Measurements from ENCODE around the gene SLC25A12.
"Not testable (repeated sequence)": the region's sequence is repeated elsewhere in the genome, so short reads cannot be mapped to it uniquely, and the experiment has no call there.

SLC25A12 gene

DNA sequence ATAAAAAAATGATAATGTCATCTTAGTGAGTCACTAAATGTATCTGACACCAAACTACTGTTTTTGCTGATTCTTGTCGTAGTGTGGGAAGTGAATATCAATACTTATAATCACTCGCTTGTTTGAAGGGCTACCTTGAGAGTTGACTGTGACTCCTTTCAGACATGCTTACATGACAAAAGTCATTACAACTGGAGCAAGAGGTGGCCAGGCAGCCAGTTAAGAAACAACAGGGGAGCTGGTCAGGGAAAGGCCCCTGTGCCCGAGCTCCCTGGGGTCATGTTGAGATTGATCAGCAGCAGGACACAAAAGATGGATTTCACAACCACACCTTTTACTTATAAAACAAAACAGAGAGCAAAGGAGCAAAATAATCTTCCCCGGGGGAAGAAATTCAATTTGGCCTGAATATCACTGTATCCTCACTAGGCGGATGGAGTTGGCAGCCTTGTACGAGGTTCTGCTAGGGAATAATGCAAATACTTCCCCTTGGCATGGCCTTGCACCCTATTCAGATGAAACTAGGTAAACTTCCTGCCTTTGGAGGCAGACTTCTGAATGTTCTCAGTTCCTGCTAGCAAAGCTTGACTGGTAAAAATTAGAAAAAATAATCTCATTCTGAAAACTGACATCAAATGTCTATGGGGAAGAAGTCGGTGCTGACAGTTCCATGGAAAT, 105.6 kb downstream of the SLC25A12 start:
- no peak for DNase-seq

DNA sequence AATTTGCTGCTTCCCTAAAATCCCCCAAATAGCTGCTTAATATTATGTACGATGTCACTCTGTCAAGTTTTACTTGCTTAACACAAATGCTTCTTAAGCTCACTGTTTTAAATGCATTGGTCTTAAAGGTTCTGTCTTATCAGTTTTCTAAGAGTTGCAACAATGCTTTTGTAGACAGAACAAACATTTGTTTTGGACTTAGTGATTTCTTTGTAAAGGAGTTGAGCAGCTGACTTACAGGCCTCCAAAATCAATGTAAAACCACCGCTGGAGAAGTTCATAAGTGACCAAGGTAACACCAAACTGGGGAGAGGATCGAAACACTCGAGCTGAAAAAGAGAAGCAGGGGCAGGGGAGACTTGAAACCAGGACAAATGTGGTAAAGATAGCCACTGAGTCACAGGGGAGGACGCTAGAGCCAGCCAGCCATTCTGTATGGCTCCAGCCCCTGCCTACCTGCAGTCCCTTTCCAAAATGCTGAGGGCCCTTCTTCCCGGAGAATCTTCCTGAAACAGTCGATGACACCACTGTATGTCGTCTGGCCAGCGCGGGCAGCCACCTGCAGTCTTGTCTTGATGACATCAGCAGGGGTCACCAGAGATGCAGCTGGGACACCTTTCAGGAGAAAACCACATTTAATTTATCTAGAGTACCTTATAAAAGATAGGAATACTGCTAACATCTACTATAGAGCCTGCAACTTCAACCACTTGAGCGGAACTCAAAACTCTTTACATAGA, 106.5 kb downstream of the SLC25A12 start:
- no peak for DNase-seq

DNA sequence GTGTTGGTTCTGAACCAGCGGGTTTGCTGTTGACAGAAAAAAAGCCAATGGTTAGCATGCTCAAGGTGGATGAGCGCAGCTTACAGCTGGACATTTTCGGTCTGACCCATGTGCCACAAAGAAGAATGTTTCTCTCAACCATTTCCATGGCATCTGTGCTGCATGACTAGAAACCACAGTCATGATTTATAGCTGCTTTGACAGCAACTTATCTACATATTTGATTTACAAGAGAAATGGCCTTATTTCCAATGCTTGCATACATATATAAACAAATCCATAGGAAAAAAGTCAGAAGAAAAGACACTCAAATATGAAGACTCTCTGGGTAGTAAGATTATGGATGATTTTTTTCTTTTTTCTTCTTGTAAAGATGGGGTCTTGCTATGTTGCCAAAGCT, 108.6 kb downstream of the SLC25A12 start:
- DNase-seq: no peak

DNA sequence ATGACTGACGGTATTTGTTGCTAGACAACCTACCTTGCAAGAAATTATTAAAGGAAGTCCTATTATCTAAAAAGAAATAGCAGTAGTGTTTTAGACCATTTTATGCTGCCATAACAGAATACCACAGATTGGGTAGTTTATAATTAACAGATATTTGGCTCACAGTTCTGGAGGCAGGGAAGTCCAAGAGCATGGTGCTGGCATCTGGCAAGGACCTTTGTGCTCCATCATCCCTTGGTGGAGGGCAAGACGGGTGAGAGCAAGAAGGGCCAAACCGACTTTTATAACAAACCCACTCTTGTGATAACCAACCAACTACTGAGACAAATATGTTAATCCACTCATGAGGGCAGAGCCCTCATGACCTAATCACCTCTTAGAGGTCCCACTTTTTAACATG, 115.5 kb downstream of the SLC25A12 start:
- no peak for DNase-seq

DNA sequence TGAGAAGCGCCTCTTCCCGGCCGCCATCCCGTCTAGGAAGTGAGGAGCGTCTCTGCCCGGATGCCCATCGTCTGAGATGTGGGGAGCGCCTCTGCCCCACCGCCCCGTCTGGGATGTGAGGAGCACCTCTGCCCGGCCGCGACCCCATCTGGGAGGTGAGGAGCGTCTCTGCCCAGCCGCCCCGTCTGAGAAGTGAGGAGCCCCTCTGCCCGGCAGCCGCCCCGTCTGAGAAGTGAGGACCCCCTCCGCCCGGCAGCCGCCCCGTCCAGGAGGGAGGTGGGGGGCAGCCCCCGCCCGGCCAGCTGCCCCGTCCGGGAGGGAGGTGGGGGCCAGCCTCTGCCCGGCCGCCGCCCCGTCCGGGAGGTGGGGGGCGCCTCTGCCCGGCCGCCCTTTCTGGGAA, 119.5 kb downstream of the SLC25A12 start:
- DNase-seq: not testable (repeated sequence)

DNA sequence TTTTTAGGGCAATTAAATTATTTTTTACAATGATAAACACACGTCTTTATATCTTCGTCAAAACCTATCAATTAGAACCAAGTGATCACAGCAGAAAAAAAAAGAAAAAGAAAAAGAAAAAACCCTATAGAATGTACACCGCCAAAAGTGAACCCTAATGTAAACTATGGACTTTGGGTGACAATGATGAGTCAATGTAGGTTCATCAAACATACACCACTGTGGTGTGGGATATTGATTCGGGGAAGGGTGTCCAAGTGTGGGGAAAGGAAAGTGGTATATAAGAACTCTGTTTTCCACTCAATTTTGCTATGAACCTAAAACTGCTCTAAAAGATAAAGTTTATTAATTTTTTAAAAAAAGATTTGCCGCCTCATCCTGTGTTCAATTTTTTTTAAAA, 121.7 kb downstream of the SLC25A12 start:
- DNase-seq: no peak

DNA sequence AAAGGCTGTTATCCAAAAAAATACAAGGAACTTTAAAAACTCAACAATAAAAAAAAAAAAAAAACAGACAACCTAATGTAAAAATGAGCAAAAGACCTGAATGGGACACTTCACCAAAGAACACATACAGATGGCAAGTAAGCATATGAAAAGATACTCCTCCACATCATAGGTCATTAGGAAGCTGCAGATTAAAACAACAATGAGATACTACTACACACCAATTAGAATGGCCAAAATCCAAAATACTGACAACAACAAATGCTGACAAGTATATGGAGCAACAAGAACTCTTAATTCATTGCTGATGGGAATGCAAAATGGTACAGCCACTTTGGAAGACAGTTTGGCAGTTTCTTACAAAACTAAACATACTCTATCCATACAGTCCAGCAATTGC, 122.6 kb downstream of the SLC25A12 start:
- no peak for DNase-seq

DNA sequence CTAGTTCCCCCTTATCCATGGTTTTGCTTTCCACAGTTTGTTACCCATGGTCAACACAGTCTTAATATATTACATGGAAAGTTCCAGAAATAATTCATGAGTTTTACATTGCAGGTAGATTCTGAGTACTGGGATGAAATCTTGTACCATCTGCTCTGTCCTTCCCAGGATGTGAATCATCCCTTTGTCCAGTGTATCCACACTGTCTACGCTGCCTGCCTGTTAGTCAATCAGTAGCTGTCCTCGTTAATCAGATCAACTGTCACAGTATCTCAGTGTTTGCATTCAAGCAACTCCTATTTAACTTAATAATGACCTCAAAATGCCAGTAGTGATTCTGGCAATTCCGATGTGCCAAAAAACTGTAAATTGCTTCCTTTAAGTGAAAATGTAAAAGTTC, 130.4 kb downstream of the SLC25A12 start:
- DNase-seq: no peak

DNA sequence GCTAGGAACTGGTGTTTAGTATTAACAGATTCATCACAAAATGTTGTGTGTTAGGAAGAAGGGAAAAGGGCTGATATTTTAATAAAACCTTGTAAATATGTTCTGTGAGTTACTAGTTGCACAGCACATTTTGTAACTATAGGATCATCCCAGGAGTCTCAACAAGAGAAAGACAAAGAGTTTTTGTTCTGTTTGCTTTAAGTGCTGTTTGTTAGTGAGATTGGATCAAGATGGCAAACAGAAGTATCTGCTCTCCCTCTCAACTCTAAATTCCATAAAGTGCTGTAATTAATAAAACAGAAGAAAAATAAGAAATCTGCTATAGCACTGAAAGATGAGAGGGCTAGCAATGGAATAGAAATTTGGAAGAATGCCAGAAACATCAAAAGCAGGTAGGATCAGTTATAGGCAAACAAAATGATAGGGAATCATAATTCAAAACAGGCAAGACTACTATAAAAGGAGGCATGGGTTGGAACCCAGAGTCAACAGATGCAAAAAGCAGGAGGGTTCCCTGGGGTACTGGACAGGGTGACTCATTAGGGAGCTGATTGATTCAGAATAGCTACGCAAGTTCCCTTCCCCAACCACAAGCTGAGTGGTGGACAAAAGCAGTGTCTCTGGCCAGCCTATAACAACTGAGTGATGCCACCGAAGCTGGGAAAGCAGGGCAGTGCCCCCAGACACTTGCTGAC, 131.0 kb downstream of the SLC25A12 start:
- DNase-seq: no peak

DNA sequence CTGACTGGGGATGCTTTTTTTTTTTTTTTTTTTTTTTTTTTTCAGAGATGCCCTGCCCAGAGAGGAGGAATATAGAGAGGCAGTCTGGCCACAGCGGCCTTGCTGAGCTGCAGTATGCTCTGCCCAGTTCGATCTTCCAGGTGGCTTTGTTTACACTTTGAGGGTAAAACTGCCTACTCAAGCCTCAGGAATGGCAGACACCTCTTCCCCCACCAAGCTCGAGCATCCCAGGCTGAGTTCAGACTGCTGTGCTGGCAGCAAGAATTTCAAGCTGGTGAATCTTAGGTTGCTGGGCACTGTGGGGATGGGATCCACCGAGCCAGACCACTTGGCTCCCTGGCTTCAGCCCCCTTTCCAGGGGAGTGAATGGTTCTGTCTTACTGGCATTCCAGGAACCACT, 132.9 kb downstream of the SLC25A12 start:
- not testable (repeated sequence) for DNase-seq

DNA sequence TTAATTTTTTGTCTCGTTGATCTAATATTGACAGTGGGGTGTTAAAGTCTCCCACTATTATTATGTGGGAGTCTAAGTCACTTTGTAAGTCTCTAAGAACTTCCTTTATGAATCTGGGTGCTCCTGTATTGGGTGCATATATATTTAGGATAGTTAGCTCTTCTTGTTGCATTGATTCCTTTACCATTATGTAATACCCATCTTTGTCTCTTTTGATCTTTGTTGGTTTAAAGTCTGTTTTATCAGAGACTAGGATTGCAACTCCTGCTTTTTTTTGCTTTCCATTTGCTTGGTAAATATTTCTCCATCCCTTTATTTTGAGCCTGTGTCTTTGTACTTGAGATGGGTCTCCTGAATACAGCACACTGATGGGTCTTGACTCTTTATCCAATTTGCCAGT, 135.3 kb downstream of the SLC25A12 start:
- DNase-seq: not testable (repeated sequence)

DNA sequence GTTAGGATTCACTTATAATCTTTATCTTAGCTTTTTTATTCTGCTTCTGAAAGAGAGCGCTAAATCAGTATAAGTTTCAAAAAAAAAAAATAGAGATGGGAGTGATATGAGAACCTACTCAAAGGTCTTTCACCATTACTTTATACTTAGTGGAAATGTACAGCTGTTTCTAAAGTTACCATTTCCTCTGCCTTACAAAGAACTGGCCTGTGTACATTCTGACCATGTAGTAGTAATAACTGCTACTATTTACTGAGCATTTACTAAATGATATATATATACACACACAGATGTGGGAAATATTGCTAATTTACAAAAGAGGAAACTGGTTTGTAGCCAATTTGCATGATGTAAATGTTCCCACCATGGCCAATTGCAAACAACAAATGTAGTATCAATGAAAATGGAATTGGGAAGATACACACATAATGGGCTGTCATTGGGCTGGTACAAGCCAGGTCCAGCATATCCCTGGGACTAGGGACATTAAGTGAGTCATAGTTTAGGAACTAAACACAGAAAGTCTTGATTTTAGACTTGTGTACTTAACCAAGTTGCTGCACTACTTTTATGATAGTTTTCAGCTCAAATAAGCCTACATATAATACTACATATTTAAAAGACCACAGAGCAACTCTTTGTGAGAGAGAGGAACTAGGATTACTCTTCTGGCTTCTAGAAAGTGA, 139.6 kb downstream of the SLC25A12 start:
- DNase-seq: no peak

DNA sequence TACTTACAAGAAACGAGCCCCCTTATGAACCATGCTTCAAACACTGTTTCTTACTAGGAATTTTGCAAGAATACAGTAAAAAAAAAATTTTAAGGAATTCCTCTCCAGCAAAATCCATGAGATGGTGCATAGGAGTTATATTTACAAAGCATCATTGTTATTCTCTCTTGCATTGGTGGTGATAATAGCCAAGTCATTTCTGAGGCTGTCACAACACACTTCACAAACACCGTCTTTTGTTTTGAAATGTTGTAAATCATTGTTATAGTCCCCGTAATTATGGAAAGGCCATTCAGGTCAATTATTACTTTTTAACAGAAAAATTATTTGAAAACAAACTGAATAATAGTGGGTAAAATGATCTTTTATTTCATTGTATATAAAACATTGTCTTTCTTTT, 146.7 kb downstream of the SLC25A12 start:
- no peak for DNase-seq

DNA sequence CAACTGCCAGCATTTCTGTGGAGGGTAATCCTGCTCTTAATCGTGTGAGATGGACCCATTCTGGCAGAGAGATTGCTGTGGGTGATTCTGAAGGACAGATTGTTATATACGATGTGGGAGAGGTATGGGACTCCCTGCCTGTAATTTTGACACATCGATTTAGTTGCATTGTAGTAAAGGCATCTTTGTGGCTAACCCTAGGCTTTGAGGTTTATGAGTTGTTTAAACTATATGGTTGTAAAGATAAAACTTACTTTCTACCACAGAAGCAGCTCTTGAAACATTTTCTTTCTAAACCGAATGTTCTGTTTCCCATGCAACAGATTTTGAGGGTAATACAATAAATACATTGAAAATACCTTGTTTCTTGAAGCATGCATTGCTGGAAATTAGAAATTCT, 148.2 kb downstream of the SLC25A12 start:
- no peak for DNase-seq

DNA sequence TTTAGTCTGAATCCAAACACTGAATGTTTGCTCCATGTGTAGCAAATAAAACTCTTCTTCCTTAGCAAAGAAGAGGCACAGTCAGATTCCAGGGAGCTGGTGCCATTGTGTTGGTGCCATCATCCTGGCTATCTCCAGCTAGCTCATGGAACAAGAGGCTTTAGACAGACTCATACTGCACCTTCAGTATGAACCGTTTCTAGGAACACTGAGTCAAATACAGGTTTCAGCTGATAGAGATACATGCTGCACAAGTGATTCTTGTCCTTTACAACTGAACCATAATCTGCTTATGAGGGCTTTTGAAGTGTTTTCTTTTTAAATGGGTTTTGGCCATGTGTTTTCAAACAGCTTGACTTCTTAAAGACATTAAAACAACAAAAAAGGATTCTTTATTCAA, 148.9 kb downstream of the SLC25A12 start:
- no peak for DNase-seq

DNA sequence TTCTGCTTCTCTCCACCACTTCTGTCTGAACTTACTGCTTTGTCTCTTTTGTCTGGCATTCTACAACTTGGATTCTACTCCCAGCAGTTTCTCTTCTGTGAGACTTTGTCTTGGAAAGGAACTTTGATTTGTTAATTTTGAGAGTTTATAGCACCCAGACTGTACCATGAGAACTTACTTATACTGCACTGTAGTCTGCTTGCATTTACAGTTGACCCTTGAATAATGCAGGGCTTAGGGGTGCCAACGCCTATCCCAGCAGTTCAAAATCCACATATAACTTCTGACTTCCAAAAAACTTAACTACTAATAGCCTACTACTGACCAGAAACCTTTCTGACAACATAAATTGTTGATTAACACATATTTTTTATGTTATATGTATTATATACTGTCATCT, 151.3 kb downstream of the SLC25A12 start:
- no peak for DNase-seq

DNA sequence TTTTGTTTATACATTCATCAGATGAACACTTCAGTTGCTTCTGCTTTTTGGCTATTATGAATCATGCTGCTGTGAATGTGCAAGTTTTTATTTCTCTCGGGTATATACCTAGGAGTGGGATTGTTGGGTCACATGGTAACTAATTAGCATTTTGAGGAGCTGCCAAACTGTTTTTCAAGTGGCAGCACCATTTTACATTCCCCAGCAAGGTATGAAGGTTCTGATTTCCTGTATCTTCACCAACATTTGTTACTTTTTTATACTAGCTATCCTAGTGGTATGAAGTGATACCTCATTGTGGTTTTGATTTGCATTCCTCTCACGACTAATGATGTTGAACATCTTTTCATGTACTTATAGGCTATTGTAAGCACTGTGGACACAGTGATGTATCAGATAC, 152.9 kb downstream of the SLC25A12 start:
- no peak for DNase-seq

DNA sequence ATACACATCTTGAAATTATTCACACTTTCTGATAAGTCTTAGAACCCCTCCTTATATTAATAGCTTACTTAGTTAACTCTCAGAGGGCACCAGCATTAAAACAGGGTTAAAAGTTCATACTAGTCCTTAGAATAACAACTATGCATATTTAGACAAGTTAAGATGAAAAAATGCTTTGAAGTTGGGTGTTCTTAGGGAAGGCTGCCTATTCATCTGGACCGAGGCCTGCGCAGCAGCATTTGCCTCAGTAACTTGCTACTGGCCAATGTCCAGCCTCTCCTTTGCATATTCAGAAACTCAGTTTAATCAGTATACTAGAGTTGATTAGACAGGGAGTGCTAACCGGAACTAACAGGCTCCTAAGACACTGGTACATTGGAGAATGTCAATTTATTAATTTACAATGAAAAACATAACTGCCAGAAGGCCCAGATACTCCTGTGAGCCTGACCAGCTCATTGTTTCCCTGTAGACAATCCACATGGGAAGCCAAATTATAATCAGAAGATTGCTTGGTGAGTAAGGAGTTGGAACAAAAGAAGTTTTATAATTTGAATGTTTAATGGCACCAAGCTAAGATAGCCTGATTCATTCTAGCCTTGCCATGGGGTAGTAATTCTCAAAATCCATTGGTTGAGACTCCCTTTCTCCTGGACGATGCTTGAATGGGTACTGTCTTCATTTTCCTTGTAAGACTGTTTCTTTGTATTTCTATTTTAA, 157.9 kb downstream of the SLC25A12 start:
- no peak for DNase-seq

Data from NCI-H446 (cell line).